Activated CD4-positive, alpha-beta memory T cell treated with anti-CD3 and anti-CD28 coated beads for 36 hours (primary cell): ENCODE data around the gene ARHGEF1. TPM values are rescaled to one million over a fixed set of nuclear protein-coding genes. Genes with fewer than 3 reads are reported as not detected.
"Not testable (repeated sequence)": the region's sequence is repeated elsewhere in the genome, so short reads cannot be mapped to it uniquely, and the experiment has no call there.

ENCODE experiments used
- CTCF ChIA-PET: fragments of 350-600 bp; sonication (Branson Sonifier 250); formaldehyde crosslinking; loops from one replicate; lab custom pipeline; 2021; ENCODE audit warnings: antibody characterized with exemption, inconsistent platforms; lab: Charles Lee
- POLR2A ChIA-PET: fragments of 350-600 bp; sonication (Branson Sonifier 250); formaldehyde crosslinking; loops from one replicate; lab custom pipeline; 2021; ENCODE audit warnings: antibody characterized with exemption; lab: Charles Lee
- DNase-seq: peaks from one replicate; pipeline ENCODE4 v3.0.0-alpha.2; 2020
- H3K27ac Mint-ChIP-seq: one replicate; pipeline ENCODE4 v1.8.0; 2021; ENCODE audit warnings: mixed read lengths
- H3K27me3 Mint-ChIP-seq: one replicate; pipeline ENCODE4 v1.8.0; 2021; ENCODE audit warnings: mixed read lengths
- H3K36me3 Mint-ChIP-seq: one replicate; pipeline ENCODE4 v1.8.0; 2021; ENCODE audit warnings: mixed read lengths
- H3K4me1 Mint-ChIP-seq: one replicate; pipeline ENCODE4 v1.8.0; 2021; ENCODE audit warnings: low read depth, mixed read lengths
- H3K4me3 Mint-ChIP-seq: one replicate; pipeline ENCODE4 v1.8.0; 2021; ENCODE audit warnings: mild to moderate bottlenecking, mixed read lengths
- H3K9me3 Mint-ChIP-seq: one replicate; pipeline ENCODE4 v1.8.0; 2021; ENCODE audit warnings: mixed read lengths
- intact Hi-C: fragments of 100-400 bp; cut with micrococcal nuclease; formaldehyde crosslinking; loops from one replicate; pipeline ENCODE4 v1.15.1; 2023
- total RNA-seq, 2 experiments: library from RNA; stranded (reverse); gene quantifications; one replicate each; pipeline ENCODE4 v1.2.3, GENCODE V29; 2021

The ARHGEF1 gene
- total RNA-seq, 2 experiments from 2014 or later = 298 to 327 TPM

- peaks cover 37% of the 10 kb centered on the region for H3K4me1 Mint-ChIP-seq
- H3K27me3 Mint-ChIP-seq, intact Hi-C loops, H3K9me3 Mint-ChIP-seq, H3K27ac Mint-ChIP-seq, H3K36me3 Mint-ChIP-seq, DNase-seq: not testable (repeated sequence)
- ChIA-PET POLR2A (interaction anchor here (1.0 kb wide), 1 partner anchor 66 kb away, joined by 3 read pairs; no protein-coding TSS in a partner anchor), CTCF (interaction anchor here (1.0 kb wide), 1 partner anchor 19 kb away, joined by 3 read pairs; no protein-coding TSS in a partner anchor)
- H3K4me3 Mint-ChIP-seq = peak overlapping the region; percentile 13
These were observed 56.2 kb downstream of the ARHGEF1 start for GRCh38 chr19:41939209-41939608.

- H3K9me3 Mint-ChIP-seq = no peaks in the 10 kb centered on the region
- ChIA-PET POLR2A (interaction anchor here (1.0 kb wide), 1 partner anchor 67 kb away, joined by 3 read pairs; no protein-coding TSS in a partner anchor), CTCF (interaction anchor here (1.0 kb wide), 1 partner anchor 18 kb away, joined by 3 read pairs; no protein-coding TSS in a partner anchor)
- peaks cover 2% of the 10 kb centered on the region for H3K27me3 Mint-ChIP-seq
- intact Hi-C loops = loop anchor here (10.0 kb wide), 1 partner anchor 165 kb away; no protein-coding TSS in a partner anchor
- peak; percentile 62 for DNase-seq
- H3K36me3 Mint-ChIP-seq = no peaks in the 10 kb centered on the region
- peak overlapping the region; percentile 75 for H3K4me3 Mint-ChIP-seq
- peaks cover 38% of the 10 kb centered on the region for H3K4me1 Mint-ChIP-seq
- peak overlapping the region; percentile 73 for H3K27ac Mint-ChIP-seq
These were observed 57.1 kb downstream of the ARHGEF1 start for GRCh38 chr19:41939861-41940730.

- DNase-seq = no peak
- Mint-ChIP-seq H3K4me1 (peaks cover 41% of the 10 kb centered on the region), H3K27me3 (peaks cover 2% of the 10 kb centered on the region), H3K36me3 (no peaks in the 10 kb centered on the region), H3K27ac (peak overlapping the region; percentile 73), H3K9me3 (no peaks in the 10 kb centered on the region), H3K4me3 (peak overlapping the region; percentile 75)
- POLR2A ChIA-PET = no interaction called here
- CTCF ChIA-PET = interaction anchor here (3.1 kb wide), 1 partner anchor 11 kb away, joined by 13 read pairs; no protein-coding TSS in a partner anchor
- intact Hi-C loops = loop anchor here (10.0 kb wide), 1 partner anchor 166 kb away; no protein-coding TSS in a partner anchor
These were observed 57.9 kb downstream of the ARHGEF1 start for GRCh38 chr19:41940731-41941409.

GRCh38 chr19:41941410-41942202, 58.6 kb downstream of the ARHGEF1 start:
- H3K27me3 Mint-ChIP-seq = peaks cover 2% of the 10 kb centered on the region
- ChIA-PET POLR2A (no interaction called here), CTCF (interaction anchor here (3.1 kb wide), 1 partner anchor 10 kb away, joined by 13 read pairs; no protein-coding TSS in a partner anchor)
- no peak for DNase-seq
- no peak overlapping the region for H3K27ac Mint-ChIP-seq
- H3K4me3 Mint-ChIP-seq = peak overlapping the region; percentile 30
- no peaks in the 10 kb centered on the region for H3K9me3 Mint-ChIP-seq
- H3K4me1 Mint-ChIP-seq = peaks cover 40% of the 10 kb centered on the region
- no peaks in the 10 kb centered on the region for H3K36me3 Mint-ChIP-seq
- intact Hi-C loops = loop anchor here (10.0 kb wide), 1 partner anchor 167 kb away; no protein-coding TSS in a partner anchor

- Mint-ChIP-seq H3K27me3 (peaks cover 2% of the 10 kb centered on the region), H3K27ac (peak overlapping the region; percentile 98), H3K9me3 (no peaks in the 10 kb centered on the region), H3K4me1 (peaks cover 43% of the 10 kb centered on the region), H3K36me3 (no peaks in the 10 kb centered on the region), H3K4me3 (no peak overlapping the region)
- ChIA-PET POLR2A (interaction anchor here (1.6 to 2.7 kb wide), 4 partner anchors 57 to 84 kb away, joined by 9 to 28 read pairs (median 18); partner anchors contain the start of gene RPS19), CTCF (interaction anchor here (3.8 to 4.1 kb wide), 2 partner anchors 58 to 72 kb away, joined by 18 to 30 read pairs; no protein-coding TSS in a partner anchor)
- no peak for DNase-seq
- intact Hi-C loops = loop anchor here (2.0 to 10.0 kb wide), 3 partner anchors 16 to 170 kb away; partner anchors contain the start of gene ERFL
These were observed 61.4 kb downstream of the ARHGEF1 start for GRCh38 chr19:41944336-41944735.

GRCh38 chr19:41945135-41945766, 62.3 kb downstream of the ARHGEF1 start:
- Mint-ChIP-seq H3K4me1 (peaks cover 42% of the 10 kb centered on the region), H3K27ac (peak overlapping the region; percentile 98), H3K4me3 (peak overlapping the region; percentile 53), H3K36me3 (no peaks in the 10 kb centered on the region), H3K9me3 (no peaks in the 10 kb centered on the region), H3K27me3 (peaks cover 2% of the 10 kb centered on the region)
- DNase-seq = peak; percentile 95
- POLR2A ChIA-PET = interaction anchor here (0.8 to 2.7 kb wide), 9 partner anchors 8 to 85 kb away, joined by 3 to 28 read pairs (median 9); partner anchors contain the start of genes RABAC1 and RPS19
- CTCF ChIA-PET = interaction anchor here (0.9 to 4.1 kb wide), 7 partner anchors 9 to 109 kb away, joined by 3 to 30 read pairs (median 10); partner anchors contain the start of genes RABAC1 and RPS19
- intact Hi-C loops = loop anchor here (1.0 to 10.0 kb wide), 6 partner anchors 9 to 170 kb away; partner anchors contain the start of gene ERFL

- peaks cover 43% of the 10 kb centered on the region for H3K4me1 Mint-ChIP-seq
- no peak overlapping the region for H3K4me3 Mint-ChIP-seq
- DNase-seq = no peak
- no peaks in the 10 kb centered on the region for H3K27me3 Mint-ChIP-seq
- CTCF ChIA-PET = interaction anchor here (2.1 to 4.1 kb wide), 4 partner anchors 11 to 87 kb away, joined by 9 to 30 read pairs (median 22); partner anchors contain the start of genes RABAC1 and RPS19
- no peaks in the 10 kb centered on the region for H3K9me3 Mint-ChIP-seq
- H3K27ac Mint-ChIP-seq = peak overlapping the region; percentile 62
- H3K36me3 Mint-ChIP-seq = no peaks in the 10 kb centered on the region
- intact Hi-C loops = loop anchor here (10.0 kb wide), 1 partner anchor 172 kb away; no protein-coding TSS in a partner anchor
- POLR2A ChIA-PET = interaction anchor here (1.1 to 2.7 kb wide), 3 partner anchors 11 to 87 kb away, joined by 3 to 13 read pairs (median 3); partner anchors contain the start of gene RPS19
These were observed 64.1 kb downstream of the ARHGEF1 start for GRCh38 chr19:41947091-41947490.

GRCh38 chr19:41951686-41952172, 68.7 kb downstream of the ARHGEF1 start:
- CTCF ChIA-PET = interaction anchor here (0.6 to 4.6 kb wide), 14 partner anchors 9 to 158 kb away, joined by 3 to 46 read pairs (median 5); partner anchors contain the start of genes CD79A, CEACAM3 and RPS19
- peak; percentile 91 for DNase-seq
- Mint-ChIP-seq H3K27me3 (no peaks in the 10 kb centered on the region), H3K27ac (no peak overlapping the region), H3K4me1 (peaks cover 15% of the 10 kb centered on the region), H3K9me3 (no peaks in the 10 kb centered on the region), H3K4me3 (no peak overlapping the region), H3K36me3 (peaks cover 2% of the 10 kb centered on the region)
- POLR2A ChIA-PET = no interaction called here
- intact Hi-C loops = loop anchor here (1.0 kb wide), 1 partner anchor 78 kb away; no protein-coding TSS in a partner anchor

- H3K9me3 Mint-ChIP-seq = no peaks in the 10 kb centered on the region
- no peaks in the 10 kb centered on the region for H3K27me3 Mint-ChIP-seq
- ChIA-PET CTCF (interaction anchor here (1.3 to 4.3 kb wide), 3 partner anchors 82 to 160 kb away, joined by 4 to 31 read pairs (median 4); no protein-coding TSS in a partner anchor), POLR2A (no interaction called here)
- H3K27ac Mint-ChIP-seq = no peak overlapping the region
- H3K4me1 Mint-ChIP-seq = peaks cover 22% of the 10 kb centered on the region
- intact Hi-C loops = no loop called here
- DNase-seq = no peak
- H3K4me3 Mint-ChIP-seq = no peak overlapping the region
- peaks cover 2% of the 10 kb centered on the region for H3K36me3 Mint-ChIP-seq
These were observed 72.5 kb downstream of the ARHGEF1 start for GRCh38 chr19:41955521-41955920.

GRCh38 chr19:41956621-41957020, 73.6 kb downstream of the ARHGEF1 start:
- no peak overlapping the region for H3K27ac Mint-ChIP-seq
- intact Hi-C loops = no loop called here
- POLR2A ChIA-PET = interaction anchor here (2.7 kb wide), 1 partner anchor 88 kb away, joined by 6 read pairs; no protein-coding TSS in a partner anchor
- no peaks in the 10 kb centered on the region for H3K9me3 Mint-ChIP-seq
- CTCF ChIA-PET = interaction anchor here (0.7 to 4.3 kb wide), 6 partner anchors 10 to 164 kb away, joined by 3 to 31 read pairs (median 22); partner anchors contain the start of gene RPS19
- DNase-seq = no peak
- H3K4me1 Mint-ChIP-seq = peaks cover 16% of the 10 kb centered on the region
- H3K27me3 Mint-ChIP-seq = no peaks in the 10 kb centered on the region
- H3K4me3 Mint-ChIP-seq = no peak overlapping the region
- peaks cover 2% of the 10 kb centered on the region for H3K36me3 Mint-ChIP-seq
